Measurements from ENCODE around the gene RAB6A. TPM values are rescaled to one million over a fixed set of nuclear protein-coding genes. Genes with fewer than 3 reads are reported as not detected.

RAB6A gene
- total RNA-seq, 4 donors from 2014 or later = 95.5 to 124 (median 110) TPM

GRCh38 chr11:73729594-73730206 lies 31.2 kb downstream of the RAB6A start:
- Histone ChIP-seq H3K27me3 (no peaks in the 10 kb centered on the region), H3K4me3 (no peak overlapping the region), H3K4me1 (no peaks in the 10 kb centered on the region), H3K27ac (no peak overlapping the region), H3K36me3 (no peaks in the 10 kb centered on the region), H3K9me3 (no peaks in the 10 kb centered on the region)
- in situ Hi-C loops (cut with MboI; ENCODE audit: low sequenced_read_pairs in 4 of 4) (no loop called here), intact Hi-C loops (cut with DNase I; ENCODE audit: low total_unique reads) (no loop called here)
- no peak for ATAC-seq
- no peak for DNase-seq
- no peak for TF ChIP-seq CTCF (IDR thresholded peaks at IDR 0.05 in 4 of 5, conservative IDR thresholded peaks at IDR 0.05 in 1 of 5)
- no peak for TF ChIP-seq POLR2A (IDR thresholded peaks at IDR 0.05)

GRCh38 chr11:73728000-73728399 lies 32.9 kb downstream of the RAB6A start:
- Histone ChIP-seq H3K27ac (no peak overlapping the region), H3K36me3 (no peaks in the 10 kb centered on the region), H3K4me3 (no peak overlapping the region), H3K4me1 (no peaks in the 10 kb centered on the region), H3K9me3 (no peaks in the 10 kb centered on the region), H3K27me3 (no peaks in the 10 kb centered on the region)
- DNase-seq = no peak
- no peak for TF ChIP-seq POLR2A (IDR thresholded peaks at IDR 0.05)
- no peak for TF ChIP-seq CTCF (IDR thresholded peaks at IDR 0.05 in 4 of 5, conservative IDR thresholded peaks at IDR 0.05 in 1 of 5)
- intact Hi-C loops (cut with DNase I; ENCODE audit: low total_unique reads) (no loop called here), in situ Hi-C loops (cut with MboI; ENCODE audit: low sequenced_read_pairs in 4 of 4) (no loop called here)
- no peak for ATAC-seq

GRCh38 chr11:73726825-73727224 lies 34.0 kb downstream of the RAB6A start:
- Histone ChIP-seq H3K27ac (no peak overlapping the region), H3K27me3 (no peaks in the 10 kb centered on the region), H3K36me3 (no peaks in the 10 kb centered on the region), H3K4me3 (no peak overlapping the region), H3K4me1 (no peaks in the 10 kb centered on the region), H3K9me3 (no peaks in the 10 kb centered on the region)
- in situ Hi-C loops (cut with MboI; ENCODE audit: low sequenced_read_pairs in 4 of 4) (no loop called here), intact Hi-C loops (cut with DNase I; ENCODE audit: low total_unique reads) (no loop called here)
- DNase-seq (no peak), ATAC-seq (no peak)
- TF ChIP-seq POLR2A (IDR thresholded peaks at IDR 0.05) = no peak
- no peak for TF ChIP-seq CTCF (IDR thresholded peaks at IDR 0.05 in 4 of 5, conservative IDR thresholded peaks at IDR 0.05 in 1 of 5)

GRCh38 chr11:73717136-73717535 lies 43.7 kb downstream of the RAB6A start:
- Histone ChIP-seq H3K9me3 (no peaks in the 10 kb centered on the region), H3K27me3 (no peaks in the 10 kb centered on the region), H3K36me3 (peaks cover 0 to 24% of the 10 kb centered on the region in 2 donors), H3K4me3 (no peak overlapping the region), H3K4me1 (peaks cover 0 to 9% of the 10 kb centered on the region in 2 donors), H3K27ac (no peak overlapping the region)
- no peak for ATAC-seq
- in situ Hi-C loops (cut with MboI; ENCODE audit: low sequenced_read_pairs in 4 of 4) = no loop called here
- DNase-seq = no peak
- intact Hi-C loops (cut with DNase I; ENCODE audit: low total_unique reads) = no loop called here
- no peak for TF ChIP-seq CTCF (IDR thresholded peaks at IDR 0.05 in 4 of 5, conservative IDR thresholded peaks at IDR 0.05 in 1 of 5)
- no peak for TF ChIP-seq POLR2A (IDR thresholded peaks at IDR 0.05)
